IPS-20b (cell line): ENCODE data around the gene XXYLT1.
"Not testable (repeated sequence)": the region's sequence is repeated elsewhere in the genome, so short reads cannot be mapped to it uniquely, and the experiment has no call there.

ENCODE experiments used
- H3K27ac ChIP-seq: one replicate; pipeline ENCODE4 v1.5.1; 2013; ENCODE audit warnings: low read length
- H3K27me3 ChIP-seq: 2 replicates; pipeline ENCODE4 v1.6.1; 2013; ENCODE audit warnings: mild to moderate bottlenecking, low read length, inconsistent platforms; ENCODE audit not compliant: insufficient read depth
- H3K36me3 ChIP-seq: 2 replicates; pipeline ENCODE4 v1.6.1; 2013; ENCODE audit warnings: low read depth, mild to moderate bottlenecking, inconsistent platforms, low read length, moderate library complexity; ENCODE audit not compliant: insufficient read depth
- H3K4me1 ChIP-seq: 2 replicates; pipeline ENCODE4 v1.6.1; 2013; ENCODE audit warnings: mild to moderate bottlenecking, control low read depth, inconsistent platforms, low read length, moderate library complexity; ENCODE audit not compliant: insufficient read depth
- H3K4me3 ChIP-seq: 2 replicates; pipeline ENCODE4 v1.5.1; 2013; ENCODE audit warnings: mild to moderate bottlenecking, low read length, inconsistent platforms
- H3K9ac ChIP-seq: 2 replicates; pipeline ENCODE4 v1.6.1; 2013; ENCODE audit warnings: low read depth, mild to moderate bottlenecking, inconsistent platforms, low read length, moderate library complexity
- H3K9me3 ChIP-seq: 2 replicates; pipeline ENCODE4 v1.6.1; 2013; ENCODE audit warnings: mild to moderate bottlenecking, low read depth, low read length, inconsistent platforms; ENCODE audit not compliant: insufficient read depth

Gene XXYLT1

GRCh38 chr3:195057716-195058115, 213.2 kb downstream of the XXYLT1 start:
- Histone ChIP-seq H3K4me1 (no peaks in the 10 kb centered on the region), H3K27ac (no peak overlapping the region), H3K36me3 (no peaks in the 10 kb centered on the region), H3K9ac (no peak overlapping the region), H3K9me3 (no peaks in the 10 kb centered on the region), H3K4me3 (no peak overlapping the region), H3K27me3 (no peaks in the 10 kb centered on the region)

- Histone ChIP-seq H3K27me3 (no peaks in the 10 kb centered on the region), H3K4me1 (no peaks in the 10 kb centered on the region), H3K9me3 (no peaks in the 10 kb centered on the region), H3K27ac (no peak overlapping the region), H3K9ac (no peak overlapping the region), H3K36me3 (no peaks in the 10 kb centered on the region), H3K4me3 (no peak overlapping the region)
These were observed 214.5 kb downstream of the XXYLT1 start for GRCh38 chr3:195056506-195056905.

- Histone ChIP-seq H3K27me3 (no peaks in the 10 kb centered on the region), H3K9me3 (no peaks in the 10 kb centered on the region), H3K4me3 (no peak overlapping the region), H3K4me1 (no peaks in the 10 kb centered on the region), H3K27ac (no peak overlapping the region), H3K9ac (no peak overlapping the region), H3K36me3 (no peaks in the 10 kb centered on the region)
These were observed 216.6 kb downstream of the XXYLT1 start for GRCh38 chr3:195054311-195054710.

- no peak overlapping the region for H3K27ac ChIP-seq
- H3K4me3 ChIP-seq: no peak overlapping the region
- no peak overlapping the region for H3K9ac ChIP-seq
- no peaks in the 10 kb centered on the region for H3K9me3 ChIP-seq
- H3K27me3 ChIP-seq: no peaks in the 10 kb centered on the region
- H3K4me1 ChIP-seq: 0 out of 2 replicates have a peak, but pooled peaks cover 3% of the 10 kb centered on the region
- H3K36me3 ChIP-seq: no peaks in the 10 kb centered on the region
These were observed 218.0 kb downstream of the XXYLT1 start for GRCh38 chr3:195052939-195053338.

- H3K4me1 ChIP-seq, H3K4me3 ChIP-seq, H3K27ac ChIP-seq: not testable (repeated sequence)
These were observed 220.7 kb downstream of the XXYLT1 start for GRCh38 chr3:195050296-195050695.

GRCh38 chr3:195048059-195048905, 222.7 kb downstream of the XXYLT1 start:
- no peak overlapping the region for H3K27ac ChIP-seq
- peaks cover 5% of the 10 kb centered on the region; the same call in 1 of the 2 replicates for H3K4me1 ChIP-seq
- no peak overlapping the region for H3K4me3 ChIP-seq
- H3K9me3 ChIP-seq: no peaks in the 10 kb centered on the region
- H3K36me3 ChIP-seq: no peaks in the 10 kb centered on the region
- H3K27me3 ChIP-seq: no peaks in the 10 kb centered on the region
- no peak overlapping the region for H3K9ac ChIP-seq

More at GRCh38 chr3:195050296-195050695, 220.7 kb downstream of the XXYLT1 start:
- not testable (repeated sequence) for H3K36me3 ChIP-seq, H3K9me3 ChIP-seq, H3K27me3 ChIP-seq, H3K9ac ChIP-seq

- Histone ChIP-seq H3K27me3 (no peaks in the 10 kb centered on the region), H3K9me3 (no peaks in the 10 kb centered on the region), H3K27ac (no peak overlapping the region), H3K4me3 (no peak overlapping the region), H3K9ac (no peak overlapping the region), H3K36me3 (no peaks in the 10 kb centered on the region), H3K4me1 (peaks cover 13% of the 10 kb centered on the region; the same call in 1 of the 2 replicates)
These were observed 223.4 kb downstream of the XXYLT1 start for GRCh38 chr3:195047536-195047935.

GRCh38 chr3:195046441-195046840, 224.5 kb downstream of the XXYLT1 start:
- Histone ChIP-seq H3K4me3 (no peak overlapping the region), H3K27me3 (no peaks in the 10 kb centered on the region), H3K36me3 (no peaks in the 10 kb centered on the region), H3K4me1 (peaks cover 17% of the 10 kb centered on the region; the same call in 1 of the 2 replicates), H3K27ac (no peak overlapping the region), H3K9ac (no peak overlapping the region), H3K9me3 (no peaks in the 10 kb centered on the region)

GRCh38 chr3:195045481-195046210, 225.3 kb downstream of the XXYLT1 start:
- Histone ChIP-seq H3K27me3 (no peaks in the 10 kb centered on the region), H3K27ac (no peak overlapping the region), H3K9ac (no peak overlapping the region), H3K4me1 (peaks cover 17% of the 10 kb centered on the region; the same call in 1 of the 2 replicates), H3K4me3 (no peak overlapping the region), H3K36me3 (no peaks in the 10 kb centered on the region), H3K9me3 (no peaks in the 10 kb centered on the region)

- Histone ChIP-seq H3K27me3 (no peaks in the 10 kb centered on the region), H3K9ac (no peak overlapping the region), H3K36me3 (no peaks in the 10 kb centered on the region), H3K4me1 (peaks cover 26% of the 10 kb centered on the region), H3K27ac (no peak overlapping the region), H3K9me3 (no peaks in the 10 kb centered on the region), H3K4me3 (no peak overlapping the region)
These were observed 226.5 kb downstream of the XXYLT1 start for GRCh38 chr3:195044411-195044810.

- Histone ChIP-seq H3K9me3 (no peaks in the 10 kb centered on the region), H3K27me3 (no peaks in the 10 kb centered on the region)
These were observed 227.2 kb downstream of the XXYLT1 start for GRCh38 chr3:195043607-195044339.

More at GRCh38 chr3:195043607-195044339, 227.2 kb downstream of the XXYLT1 start:
- no peak overlapping the region for H3K4me3 ChIP-seq
- no peaks in the 10 kb centered on the region for H3K36me3 ChIP-seq
- no peak overlapping the region for H3K27ac ChIP-seq
- H3K9ac ChIP-seq: no peak overlapping the region
- peaks cover 29% of the 10 kb centered on the region for H3K4me1 ChIP-seq
